Karpas-422 (cell line): ENCODE measurements around the gene STOML1. TPM values are rescaled to one million over a fixed set of nuclear protein-coding genes. Genes with fewer than 3 reads are reported as not detected.
"Not testable (repeated sequence)": the region's sequence is repeated elsewhere in the genome, so short reads cannot be mapped to it uniquely, and the experiment has no call there.

Source experiments
- DNase-seq: peaks from one replicate; pipeline ENCODE4 v3.0.0-alpha.2; 2015
- H2AFZ ChIP-seq: fragments of 200-600 bp; sonication (generic); 2 replicates; pipeline ENCODE4 v1.6.1; 2014; ENCODE audit warnings: antibody characterized with exemption, low read length, mixed read lengths
- H3K27ac ChIP-seq: fragments of 200-600 bp; sonication (generic); 2 replicates; pipeline ENCODE4 v1.5.1; 2014; ENCODE audit warnings: mild to moderate bottlenecking, low read length, moderate library complexity
- H3K27me3 ChIP-seq: fragments of 200-600 bp; sonication (generic); 2 replicates; pipeline ENCODE4 v1.6.1; 2014; ENCODE audit warnings: low read length, mixed read lengths
- H3K36me3 ChIP-seq: fragments of 200-600 bp; sonication (generic); 2 replicates; pipeline ENCODE4 v1.6.1; 2014; ENCODE audit warnings: low read length, mixed read lengths; ENCODE audit not compliant: insufficient read depth
- H3K4me1 ChIP-seq: fragments of 200-600 bp; sonication (generic); 2 replicates; pipeline ENCODE4 v1.6.1; 2014; ENCODE audit warnings: mild to moderate bottlenecking, low read length, mixed read lengths
- H3K4me2 ChIP-seq: fragments of 200-600 bp; sonication (generic); 2 replicates; pipeline ENCODE4 v1.6.1; 2014; ENCODE audit warnings: low read length, low read depth, mild to moderate bottlenecking; ENCODE audit not compliant: poor library complexity, severe bottlenecking
- H3K4me3 ChIP-seq: fragments of 200-600 bp; sonication (generic); 2 replicates; pipeline ENCODE4 v1.5.1; 2014; ENCODE audit warnings: mild to moderate bottlenecking, antibody characterized with exemption, low read length, mixed read lengths
- H3K79me2 ChIP-seq: fragments of 200-600 bp; sonication (generic); 2 replicates; pipeline ENCODE4 v1.6.1; 2014; ENCODE audit warnings: mild to moderate bottlenecking, low read length, mixed read lengths
- H3K9ac ChIP-seq: fragments of 200-600 bp; sonication (generic); 2 replicates; pipeline ENCODE4 v1.6.0; 2014; ENCODE audit warnings: low read length
- H3K9me2 ChIP-seq: fragments of 200-600 bp; sonication (generic), shearing (Covaris generic); replicated peaks from 2 replicates; pipeline ENCODE4 v1.6.0; 2014; ENCODE audit warnings: mild to moderate bottlenecking, low read length, moderate library complexity; ENCODE audit not compliant: insufficient read depth
- H3K9me3 ChIP-seq: fragments of 300-700, 200-600 bp; sonication (generic); 2 replicates; pipeline ENCODE4 v1.6.1; 2014; ENCODE audit warnings: low read length, mixed read lengths
- H4K20me1 ChIP-seq: fragments of 200-600 bp; sonication (generic); 2 replicates; pipeline ENCODE4 v1.6.1; 2014; ENCODE audit warnings: mild to moderate bottlenecking, antibody characterized with exemption, low read length, low read depth; ENCODE audit not compliant: insufficient read depth
- total RNA-seq: library from RNA; depleted of rRNA; stranded (reverse); fragments of >200 nt; shearing (Covaris generic); gene quantifications from 2 replicates; pipeline ENCODE4 v1.2.3, GENCODE V29; 2014; ENCODE audit warnings: low replicate concordance

STOML1 gene
- total RNA-seq, 1 experiment from 2014 or later: 2.3 TPM

DNA sequence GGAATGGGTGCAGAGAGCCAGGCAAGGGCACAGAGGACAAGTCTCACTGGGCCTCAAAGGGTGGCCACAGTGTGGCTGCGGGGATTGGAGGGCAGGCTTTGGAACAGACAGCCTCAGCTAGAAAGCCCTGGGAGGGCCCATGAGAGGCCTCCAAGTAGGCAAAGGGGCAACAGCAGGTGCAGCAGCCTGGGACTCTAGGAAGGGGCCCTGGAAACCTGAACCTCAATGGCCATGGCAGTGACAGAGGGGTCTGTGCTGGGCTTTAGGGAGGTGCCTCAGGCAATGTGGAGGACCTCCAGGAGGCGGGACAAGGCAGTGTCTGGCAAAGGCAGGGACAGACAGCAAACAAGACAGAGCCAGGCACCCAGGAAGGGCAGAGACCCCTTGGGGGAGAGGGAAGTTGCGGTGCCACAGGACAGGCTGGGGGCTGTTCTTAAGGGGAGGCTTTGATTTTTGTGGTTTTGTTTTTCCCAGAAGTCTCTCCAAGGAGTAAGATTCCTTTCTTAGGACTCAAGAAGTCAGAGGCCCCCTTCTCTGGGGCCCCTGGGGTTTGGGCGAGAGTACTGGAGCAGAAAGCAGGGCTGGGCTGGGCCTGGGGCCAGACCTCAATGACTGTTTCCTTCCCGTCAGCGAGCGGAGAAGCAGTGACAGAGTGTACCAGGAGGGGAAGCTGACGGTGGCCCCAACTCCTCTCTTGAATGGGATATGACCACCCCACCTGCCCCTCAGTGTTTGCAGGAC lies 9.7 kb downstream of the STOML1 start:
- Histone ChIP-seq H3K36me3 (no peaks in the 10 kb centered on the region), H3K79me2 (no peaks in the 10 kb centered on the region), H4K20me1 (no peaks in the 10 kb centered on the region), H3K27me3 (no peaks in the 10 kb centered on the region), H3K4me3 (no peak overlapping the region), H3K4me1 (no peaks in the 10 kb centered on the region), H3K9ac (no peak overlapping the region), H3K27ac (no peak overlapping the region), H3K9me2 (no peaks in the 10 kb centered on the region), H3K4me2 (no peak overlapping the region), H3K9me3 (no peaks in the 10 kb centered on the region), H2AFZ (no peak overlapping the region)
- DNase-seq: no peak

DNA sequence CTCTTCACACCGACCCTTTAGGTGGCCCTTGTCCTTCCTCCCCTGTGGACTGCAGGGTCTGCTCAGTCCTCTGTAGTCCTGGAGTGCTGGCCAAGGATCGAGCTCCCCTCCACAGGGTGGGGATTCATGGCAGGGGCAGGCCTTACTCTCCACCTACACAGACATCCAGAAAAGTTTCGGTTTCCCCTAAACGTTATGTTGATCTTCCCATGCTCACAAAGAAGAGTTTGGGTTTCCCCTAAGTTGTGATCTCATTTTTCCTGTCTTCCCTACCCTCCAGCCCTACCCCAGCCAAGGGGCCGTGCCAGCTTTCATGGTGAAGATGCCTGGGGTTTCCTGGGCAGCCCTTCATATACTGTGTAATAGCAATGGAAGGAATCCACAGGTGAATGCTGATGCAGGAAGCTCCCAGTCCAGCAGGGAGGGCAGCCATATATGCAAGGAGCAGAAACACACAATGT lies 10.3 kb downstream of the STOML1 start:
- Histone ChIP-seq H3K79me2 (no peaks in the 10 kb centered on the region), H3K27me3 (no peaks in the 10 kb centered on the region), H3K4me2 (no peak overlapping the region), H3K9me3 (no peaks in the 10 kb centered on the region), H4K20me1 (no peaks in the 10 kb centered on the region), H3K27ac (no peak overlapping the region), H3K9me2 (no peaks in the 10 kb centered on the region), H3K4me1 (no peaks in the 10 kb centered on the region), H3K4me3 (no peak overlapping the region), H3K9ac (no peak overlapping the region), H2AFZ (no peak overlapping the region), H3K36me3 (no peaks in the 10 kb centered on the region)
- no peak for DNase-seq

DNA sequence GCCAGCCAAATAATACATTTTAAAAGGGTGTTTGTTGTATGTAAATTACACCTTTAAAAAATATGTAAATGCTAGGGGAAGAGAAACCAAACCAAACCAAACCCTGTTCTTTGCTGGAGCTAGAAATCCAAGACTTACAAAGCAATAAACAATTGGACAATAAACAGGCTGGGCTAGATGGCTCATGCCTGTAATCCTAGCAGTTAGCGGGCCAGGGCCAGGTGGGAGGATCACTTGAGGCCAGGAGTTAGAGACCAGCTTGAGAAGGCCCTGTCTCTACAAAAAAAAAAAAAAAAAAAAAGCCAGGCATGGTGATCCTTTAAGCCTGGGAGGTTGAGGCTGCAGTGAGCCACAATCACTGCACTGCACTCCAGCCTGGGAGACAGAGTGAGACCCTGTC lies 12.5 kb downstream of the STOML1 start:
- H3K4me2 ChIP-seq: no peak overlapping the region
- H4K20me1 ChIP-seq: no peaks in the 10 kb centered on the region
- H3K4me1 ChIP-seq: no peaks in the 10 kb centered on the region
- no peaks in the 10 kb centered on the region for H3K27me3 ChIP-seq
- H3K4me3 ChIP-seq: no peak overlapping the region
- no peaks in the 10 kb centered on the region for H3K79me2 ChIP-seq
- no peaks in the 10 kb centered on the region for H3K36me3 ChIP-seq
- H3K27ac ChIP-seq: no peak overlapping the region
- no peak overlapping the region for H3K9ac ChIP-seq
- no peaks in the 10 kb centered on the region for H3K9me3 ChIP-seq
- H2AFZ ChIP-seq: no peak overlapping the region
- H3K9me2 ChIP-seq: no peaks in the 10 kb centered on the region
- DNase-seq: no peak

DNA sequence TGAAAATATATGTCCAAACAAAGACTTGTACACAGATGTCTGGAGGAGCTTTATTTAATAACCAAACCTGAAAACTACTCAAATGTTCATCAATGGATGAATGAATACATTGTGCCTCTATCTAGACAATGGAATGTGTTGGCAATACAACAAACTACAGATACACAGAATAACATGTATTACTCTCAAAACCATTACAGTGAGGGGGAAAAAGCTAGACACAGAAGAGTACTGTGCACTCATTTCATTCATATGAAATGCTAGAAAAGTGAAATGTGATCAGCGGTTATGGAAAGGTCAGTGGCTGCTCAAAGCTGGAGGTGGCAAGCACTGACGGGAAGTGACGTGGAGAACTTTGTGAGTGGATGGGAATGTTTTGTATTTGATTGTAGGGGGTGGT lies 13.2 kb downstream of the STOML1 start:
- no peak overlapping the region for H3K27ac ChIP-seq
- DNase-seq: no peak
- no peaks in the 10 kb centered on the region for H3K79me2 ChIP-seq

DNA sequence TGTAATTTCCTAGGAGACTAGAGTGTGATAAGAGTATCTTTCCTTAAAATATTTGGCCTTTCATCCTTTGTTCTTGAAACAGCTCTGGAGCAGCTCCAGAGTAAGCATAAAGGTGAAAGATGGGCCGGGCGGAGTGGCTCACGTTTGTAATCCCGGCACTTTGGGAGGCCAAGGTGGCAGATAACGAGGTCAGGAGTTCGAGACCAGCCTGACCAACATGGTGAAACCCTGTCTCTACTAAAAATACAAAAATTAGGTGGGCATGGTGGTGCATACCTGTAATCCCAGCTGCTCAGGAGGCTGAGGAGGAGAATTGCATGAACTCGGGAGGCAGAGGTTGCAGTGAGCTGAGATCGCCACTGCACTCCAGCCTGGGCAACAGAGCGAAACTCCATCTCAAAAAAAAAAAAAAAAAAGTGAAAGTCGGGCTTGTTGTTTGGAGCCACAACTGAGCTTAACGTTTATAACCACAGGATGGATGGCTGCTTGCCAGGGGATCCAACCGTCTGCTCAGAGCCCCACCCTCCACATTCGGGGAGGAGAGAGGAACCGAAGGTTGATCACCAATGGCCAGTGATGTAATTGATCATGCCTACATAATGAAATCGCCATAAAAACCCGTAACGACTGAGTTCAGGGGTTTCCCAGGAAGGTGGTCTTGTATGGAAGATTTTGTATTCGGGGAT lies 16.5 kb downstream of the STOML1 start:
- not testable (repeated sequence) for H4K20me1 ChIP-seq, H3K9me2 ChIP-seq, H3K4me2 ChIP-seq, H3K4me1 ChIP-seq, H3K36me3 ChIP-seq, H3K9me3 ChIP-seq, H3K9ac ChIP-seq, H3K27ac ChIP-seq, H3K27me3 ChIP-seq, H3K4me3 ChIP-seq, H2AFZ ChIP-seq, H3K79me2 ChIP-seq, DNase-seq

More for the DNA sequence above, 13.2 kb downstream of the STOML1 start:
- Histone ChIP-seq H3K36me3 (no peaks in the 10 kb centered on the region), H3K27me3 (no peaks in the 10 kb centered on the region), H2AFZ (no peak overlapping the region), H3K9me3 (no peaks in the 10 kb centered on the region), H3K9me2 (no peaks in the 10 kb centered on the region), H3K4me3 (no peak overlapping the region), H3K9ac (no peak overlapping the region), H4K20me1 (no peaks in the 10 kb centered on the region), H3K4me2 (no peak overlapping the region), H3K4me1 (no peaks in the 10 kb centered on the region)

DNA sequence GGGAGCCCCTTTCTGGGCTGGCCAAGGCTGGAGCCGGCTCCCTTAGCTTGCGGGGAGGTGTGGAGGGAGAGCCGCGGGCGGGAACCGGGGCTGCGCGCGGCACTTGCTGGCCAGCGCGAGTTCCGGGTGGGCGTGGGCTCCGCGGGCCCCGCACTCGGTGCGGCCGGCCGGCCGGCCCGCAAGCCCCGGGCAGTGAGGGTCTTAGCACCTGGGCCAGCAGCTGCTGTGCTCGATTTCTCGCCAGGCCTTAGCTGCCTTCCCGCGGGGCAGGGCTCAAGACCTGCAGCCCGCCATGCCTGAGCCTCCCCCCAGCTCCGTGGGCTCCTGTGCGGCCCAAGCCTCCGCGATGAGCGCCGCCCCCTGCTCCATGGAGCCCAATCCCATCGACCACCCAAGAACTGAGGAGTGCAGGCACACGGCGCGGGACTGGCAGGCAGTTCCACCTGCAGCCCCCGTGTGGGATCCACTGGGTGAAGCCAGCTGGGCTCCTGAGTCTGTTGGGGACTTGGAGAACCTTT lies 18.4 kb downstream of the STOML1 start:
- H3K9me3 ChIP-seq, H3K27ac ChIP-seq, H3K9me2 ChIP-seq, H3K27me3 ChIP-seq, H2AFZ ChIP-seq, H3K79me2 ChIP-seq, H3K4me1 ChIP-seq, H3K9ac ChIP-seq, DNase-seq, H3K36me3 ChIP-seq, H3K4me2 ChIP-seq, H3K4me3 ChIP-seq, H4K20me1 ChIP-seq: not testable (repeated sequence)

DNA sequence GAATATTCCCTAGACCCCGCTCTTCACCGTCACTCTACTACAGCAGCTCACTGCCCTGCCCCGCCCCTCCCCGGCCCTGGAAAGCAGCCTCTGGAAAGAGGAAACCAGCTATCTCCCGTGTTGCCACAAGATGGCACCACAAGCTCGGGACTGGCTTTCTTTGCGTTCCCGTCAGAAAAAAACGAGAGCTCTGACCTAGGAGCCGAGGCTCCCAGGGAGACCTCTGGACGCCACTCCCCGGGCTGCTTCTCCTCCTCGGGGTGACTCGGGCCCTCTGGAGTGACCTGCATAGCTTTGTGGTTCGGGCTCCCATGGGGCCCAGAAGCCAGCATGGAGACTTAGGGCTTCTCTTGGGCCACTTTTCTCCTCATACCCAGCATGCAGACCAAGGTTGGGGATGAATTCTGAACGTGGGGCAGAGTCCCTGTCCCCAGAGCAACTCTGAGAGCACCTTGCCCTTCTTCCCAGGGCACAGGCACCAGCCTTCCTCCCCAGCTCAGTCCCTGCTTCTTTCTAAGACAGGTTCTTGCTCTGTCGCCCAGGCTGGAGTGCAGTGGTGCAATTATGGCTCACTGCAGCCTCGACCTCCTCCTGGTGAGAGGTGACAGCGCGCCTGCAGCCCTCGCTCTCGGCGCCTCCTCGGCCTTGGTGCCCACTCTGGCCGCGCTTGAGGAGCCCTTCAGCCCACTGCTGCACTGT lies 19.0 kb downstream of the STOML1 start:
- peak; percentile 93 for DNase-seq
- H3K4me2 ChIP-seq: peak overlapping the region; percentile 27
- no peak overlapping the region for H3K9ac ChIP-seq
- H3K9me3 ChIP-seq: no peaks in the 10 kb centered on the region
- H2AFZ ChIP-seq: no peak overlapping the region
- H3K36me3 ChIP-seq: no peaks in the 10 kb centered on the region
- H3K79me2 ChIP-seq: no peaks in the 10 kb centered on the region
- H3K4me1 ChIP-seq: peaks cover 2% of the 10 kb centered on the region; the same call in 1 of the 2 replicates
- H4K20me1 ChIP-seq: no peaks in the 10 kb centered on the region
- no peak overlapping the region for H3K4me3 ChIP-seq
- H3K27me3 ChIP-seq: no peaks in the 10 kb centered on the region
- H3K27ac ChIP-seq: no peak overlapping the region
- no peaks in the 10 kb centered on the region for H3K9me2 ChIP-seq

DNA sequence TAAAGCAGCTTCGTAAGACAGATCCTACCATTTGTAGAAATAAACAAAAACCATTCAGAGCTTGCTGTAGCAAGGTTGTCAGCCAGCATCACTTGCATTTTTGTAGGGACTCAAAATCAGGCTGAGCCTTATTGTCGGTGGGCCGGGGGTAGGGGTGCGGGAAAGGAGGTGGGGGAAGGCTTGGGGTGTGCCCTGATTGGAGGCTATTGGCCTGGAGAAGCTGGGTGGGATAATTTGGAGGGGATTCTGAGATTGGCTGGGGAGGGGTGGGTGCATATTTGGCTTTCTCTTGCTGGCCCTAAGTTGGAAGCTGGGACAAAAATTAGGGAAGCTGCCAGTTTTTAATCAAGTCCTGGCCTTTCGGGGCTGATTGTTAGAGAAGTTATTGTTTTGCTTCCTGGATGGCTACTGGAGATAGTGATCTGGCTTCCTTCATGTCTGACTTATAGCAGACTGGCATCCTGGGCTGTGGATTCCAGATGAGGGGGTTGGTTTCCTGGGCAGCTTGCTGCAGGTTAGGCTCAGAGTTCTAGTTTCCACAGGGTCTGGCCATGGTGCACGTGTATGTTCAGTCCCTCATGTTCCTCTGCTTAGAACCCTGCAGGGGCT lies 22.8 kb downstream of the STOML1 start:
- DNase-seq: no peak
- no peaks in the 10 kb centered on the region for H3K9me3 ChIP-seq
- H3K36me3 ChIP-seq: no peaks in the 10 kb centered on the region
- no peak overlapping the region for H3K27ac ChIP-seq
- H4K20me1 ChIP-seq: no peaks in the 10 kb centered on the region
- no peak overlapping the region for H3K9ac ChIP-seq
- no peaks in the 10 kb centered on the region for H3K27me3 ChIP-seq
- no peaks in the 10 kb centered on the region for H3K9me2 ChIP-seq
- peaks cover 22% of the 10 kb centered on the region for H3K4me1 ChIP-seq
- no peak overlapping the region for H3K4me2 ChIP-seq
- no peak overlapping the region for H3K4me3 ChIP-seq
- no peak overlapping the region for H2AFZ ChIP-seq
- no peaks in the 10 kb centered on the region for H3K79me2 ChIP-seq
